BLaER1 treated with 17β-estradiol and CSF1 and Interleukin-3, amounts not matched to agents 10 nM and 100 nM (cell line): ENCODE data around the gene RGS8.

Experiments used
- H3K27ac ChIP-seq, 11 experiments: shearing (Covaris generic); formaldehyde crosslinking; 2 replicates each; pipeline ENCODE4 v1.8.1; 2022
- H3K27me3 ChIP-seq, 11 experiments: shearing (Covaris generic); formaldehyde crosslinking; 2 replicates each; pipeline ENCODE4 v1.8.1; 2022
- H3K36me3 ChIP-seq, 11 experiments: shearing (Covaris generic); formaldehyde crosslinking; 2 replicates each; pipeline ENCODE4 v1.8.1; 2022
- H3K4me1 ChIP-seq, 10 experiments: shearing (Covaris generic); formaldehyde crosslinking; 2 replicates each; pipeline ENCODE4 v1.8.1; 2022
- H3K4me2 ChIP-seq, 11 experiments: shearing (Covaris generic); formaldehyde crosslinking; 2 replicates each; pipeline ENCODE4 v1.8.1; 2022
- H3K4me3 ChIP-seq, 10 experiments: shearing (Covaris generic); formaldehyde crosslinking; 2 replicates each; pipeline ENCODE4 v1.8.1; 2022
- H3K9ac ChIP-seq, 11 experiments: shearing (Covaris generic); formaldehyde crosslinking; 2 replicates each; pipeline ENCODE4 v1.8.1; 2022
- H3K9me3 ChIP-seq, 11 experiments: shearing (Covaris generic); formaldehyde crosslinking; replicated peaks in 1 of 11; 2 replicates each; pipeline ENCODE4 v1.8.1; 2022
- H4K20me1 ChIP-seq, 11 experiments: shearing (Covaris generic); formaldehyde crosslinking; 2 replicates each; pipeline ENCODE4 v1.8.1; 2022
- Cebpa-rat ChIP-seq, 11 experiments: shearing (Covaris generic); IDR thresholded peaks; 2 replicates each; pipeline ENCODE4 v1.8.1; 2022

RGS8 gene

GRCh38 chr1:182652933-182653332 is 31.5 kb downstream of the RGS8 start:
- Histone ChIP-seq H3K4me3 (no peak overlapping the region), H3K9me3 (no peaks in the 10 kb centered on the region), H3K4me1 (peaks cover 0 to 23% (median 4%) of the 10 kb centered on the region in 10 experiments; a peak in 9 of 20 replicates), H4K20me1 (no peaks in the 10 kb centered on the region), H3K27me3 (no peaks in the 10 kb centered on the region), H3K27ac (no peak overlapping the region; a peak in 1 of 22 replicates), H3K4me2 (peak overlapping the region in 4 of 11 experiments; percentile 6 to 42 (median 14); a peak in 5 of 22 replicates), H3K36me3 (no peaks in the 10 kb centered on the region), H3K9ac (no peak overlapping the region)
- TF ChIP-seq Cebpa-rat (IDR thresholded peaks at IDR 0.05): no peak

DNA sequence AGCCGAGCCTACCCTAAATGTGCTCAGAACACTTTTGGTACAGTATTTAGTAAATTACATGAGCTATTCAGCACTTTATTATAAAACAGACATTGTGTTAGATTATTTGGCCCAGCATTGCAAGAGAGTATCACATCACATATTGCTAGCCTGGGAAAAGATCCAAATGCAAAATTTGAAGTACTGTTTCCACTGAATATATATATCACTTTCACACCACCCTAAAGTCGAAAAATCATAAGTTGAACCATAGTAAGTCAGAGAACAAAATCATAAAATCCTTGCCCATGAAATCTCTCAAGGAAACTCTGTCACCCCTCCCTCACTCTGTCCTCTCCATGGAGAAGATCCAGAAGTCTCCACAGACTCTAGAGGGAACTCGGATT is 33.1 kb downstream of the RGS8 start:
- Histone ChIP-seq H3K4me1 (peaks cover 0 to 23% (median 4%) of the 10 kb centered on the region in 10 experiments; a peak in 9 of 20 replicates), H3K27ac (no peak overlapping the region), H3K4me2 (no peak overlapping the region), H3K9me3 (no peaks in the 10 kb centered on the region), H3K27me3 (no peaks in the 10 kb centered on the region), H3K4me3 (no peak overlapping the region), H3K9ac (no peak overlapping the region), H4K20me1 (no peaks in the 10 kb centered on the region), H3K36me3 (no peaks in the 10 kb centered on the region)
- TF ChIP-seq Cebpa-rat (IDR thresholded peaks at IDR 0.05): no peak

DNA sequence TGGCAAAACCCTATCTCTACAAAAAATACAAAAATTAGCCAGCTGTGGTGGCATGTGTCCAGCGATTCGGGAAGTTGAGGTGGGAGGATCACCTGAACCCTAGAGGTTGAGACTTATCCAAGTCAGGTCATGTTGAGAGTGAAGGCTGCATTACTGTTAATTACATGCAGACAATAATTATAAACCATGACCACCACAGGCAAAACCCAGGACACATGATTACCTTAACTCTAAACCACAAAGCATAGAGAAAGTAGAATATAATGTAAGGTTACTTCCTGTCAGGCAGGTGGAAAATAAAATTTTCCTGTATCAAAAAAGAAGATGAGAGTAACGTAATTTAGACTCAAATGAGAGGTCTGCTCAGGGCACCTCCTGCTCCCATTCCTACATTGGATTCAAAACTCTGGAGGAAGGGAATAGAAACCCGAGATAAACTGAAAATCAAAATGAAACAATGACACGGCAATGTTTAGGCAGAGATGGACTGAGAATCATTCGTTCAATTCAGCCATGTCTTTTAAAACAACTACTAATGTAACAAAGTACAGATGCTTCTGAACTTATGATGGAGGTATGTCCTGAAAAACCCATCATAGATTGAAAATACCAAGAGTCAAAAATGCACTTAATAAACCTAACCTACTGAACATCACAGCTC is 33.6 kb downstream of the RGS8 start:
- no peak overlapping the region for H3K4me2 ChIP-seq
- H3K4me1 ChIP-seq: peaks cover 0 to 23% (median 4%) of the 10 kb centered on the region in 10 experiments; a peak in 9 of 20 replicates
- H3K27ac ChIP-seq: no peak overlapping the region

DNA sequence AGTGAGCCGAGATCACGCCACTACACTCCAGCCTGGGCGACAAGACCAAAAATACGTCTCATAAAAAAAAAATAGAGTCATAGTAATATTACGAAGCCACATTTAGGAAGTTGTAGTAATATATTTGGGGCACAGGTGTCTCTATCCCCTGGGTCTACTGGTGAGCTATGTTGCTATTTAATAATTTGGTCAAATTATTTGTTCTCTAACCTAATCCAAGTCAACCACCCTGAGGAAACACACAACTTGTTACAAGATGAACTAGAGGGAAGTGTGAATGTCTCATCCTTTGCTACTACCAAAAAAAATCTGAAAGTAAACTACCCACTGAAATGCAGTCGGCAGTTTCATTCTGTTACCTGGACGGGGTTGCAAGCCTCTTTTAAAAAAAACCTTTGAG is 35.3 kb downstream of the RGS8 start:
- H3K27me3 ChIP-seq: no peaks in the 10 kb centered on the region
- H4K20me1 ChIP-seq: no peaks in the 10 kb centered on the region
- no peak for TF ChIP-seq Cebpa-rat (IDR thresholded peaks at IDR 0.05)
- peak overlapping the region in 2 of 11 experiments; percentile 18 to 19; a peak in 2 of 22 replicates for H3K4me2 ChIP-seq
- H3K9ac ChIP-seq: no peak overlapping the region
- no peaks in the 10 kb centered on the region for H3K36me3 ChIP-seq
- H3K27ac ChIP-seq: no peak overlapping the region
- H3K4me3 ChIP-seq: no peak overlapping the region
- H3K4me1 ChIP-seq: peaks cover 8 to 18% (median 14%) of the 10 kb centered on the region in 10 experiments; a peak in 17 of 20 replicates
- no peaks in the 10 kb centered on the region; a peak in 1 of 22 replicates for H3K9me3 ChIP-seq

More for the DNA sequence above, 33.6 kb downstream of the RGS8 start:
- no peak for TF ChIP-seq Cebpa-rat (IDR thresholded peaks at IDR 0.05)
- Histone ChIP-seq H3K36me3 (no peaks in the 10 kb centered on the region), H3K9me3 (no peaks in the 10 kb centered on the region), H3K27me3 (no peaks in the 10 kb centered on the region), H4K20me1 (no peaks in the 10 kb centered on the region), H3K9ac (no peak overlapping the region), H3K4me3 (no peak overlapping the region)

- Histone ChIP-seq H3K36me3 (no peaks in the 10 kb centered on the region), H3K27ac (no peak overlapping the region), H3K9me3 (no peaks in the 10 kb centered on the region; a peak in 1 of 22 replicates), H3K9ac (no peak overlapping the region), H3K27me3 (no peaks in the 10 kb centered on the region), H3K4me3 (no peak overlapping the region), H3K4me1 (peaks cover 0 to 23% (median 20%) of the 10 kb centered on the region in 10 experiments; a peak in 13 of 20 replicates), H3K4me2 (no peak overlapping the region), H4K20me1 (no peaks in the 10 kb centered on the region)
- no peak for TF ChIP-seq Cebpa-rat (IDR thresholded peaks at IDR 0.05)
Measured at GRCh38 chr1:182646739-182647138, 37.6 kb downstream of the RGS8 start.

GRCh38 chr1:182644886-182645285 is 39.5 kb downstream of the RGS8 start:
- Histone ChIP-seq H3K27me3 (no peaks in the 10 kb centered on the region), H3K9ac (no peak overlapping the region), H3K4me2 (peak overlapping the region in 8 of 11 experiments; percentile 1 to 38 (median 18); a peak in 11 of 22 replicates), H3K4me1 (peaks cover 0 to 23% (median 20%) of the 10 kb centered on the region in 10 experiments; a peak in 13 of 20 replicates), H3K27ac (no peak overlapping the region), H3K4me3 (no peak overlapping the region), H3K9me3 (no peaks in the 10 kb centered on the region; a peak in 1 of 22 replicates), H3K36me3 (no peaks in the 10 kb centered on the region), H4K20me1 (no peaks in the 10 kb centered on the region)
- TF ChIP-seq Cebpa-rat (IDR thresholded peaks at IDR 0.05): no peak

- no peaks in the 10 kb centered on the region for H3K27me3 ChIP-seq
- H3K9ac ChIP-seq: no peak overlapping the region
- no peak for TF ChIP-seq Cebpa-rat (IDR thresholded peaks at IDR 0.05)
- H3K27ac ChIP-seq: peak overlapping the region in 4 of 11 experiments; percentile 10 to 54 (median 39); a peak in 9 of 22 replicates
- peak overlapping the region in 7 of 11 experiments; percentile 1 to 39 (median 28); a peak in 12 of 22 replicates for H3K4me2 ChIP-seq
- H3K36me3 ChIP-seq: no peaks in the 10 kb centered on the region
- no peak overlapping the region for H3K4me3 ChIP-seq
- H3K9me3 ChIP-seq: no peaks in the 10 kb centered on the region; a peak in 1 of 22 replicates
- H4K20me1 ChIP-seq: no peaks in the 10 kb centered on the region
- H3K4me1 ChIP-seq: peaks cover 0 to 23% (median 19%) of the 10 kb centered on the region in 10 experiments; a peak in 13 of 20 replicates
Measured at GRCh38 chr1:182643699-182644098, 40.7 kb downstream of the RGS8 start.

DNA sequence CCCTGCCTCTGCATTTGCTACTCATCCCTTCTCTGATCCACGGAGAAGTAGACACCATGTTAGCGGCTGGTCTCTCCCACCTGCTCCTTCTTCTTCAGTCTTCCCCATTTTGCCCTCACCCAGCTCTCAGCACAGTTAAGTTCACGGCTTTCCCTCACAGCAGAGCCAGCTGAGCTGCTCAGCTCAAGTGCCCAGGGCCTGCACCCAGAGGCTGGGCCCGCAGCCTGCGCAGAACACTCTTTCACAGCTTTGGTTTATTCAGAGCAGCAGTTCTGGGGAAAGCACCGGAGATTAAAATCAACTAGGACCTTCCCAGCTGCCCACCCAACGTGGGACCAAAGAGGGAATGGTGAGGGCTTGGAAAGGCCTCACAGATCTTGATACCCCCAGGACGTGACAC is 41.9 kb downstream of the RGS8 start:
- peaks cover 0 to 23% (median 19%) of the 10 kb centered on the region in 10 experiments; a peak in 13 of 20 replicates for H3K4me1 ChIP-seq
- no peak overlapping the region for H3K4me3 ChIP-seq
- H4K20me1 ChIP-seq: no peaks in the 10 kb centered on the region
- H3K9me3 ChIP-seq: no peaks in the 10 kb centered on the region; a peak in 1 of 22 replicates
- no peaks in the 10 kb centered on the region for H3K27me3 ChIP-seq
- H3K4me2 ChIP-seq: no peak overlapping the region
- TF ChIP-seq Cebpa-rat (IDR thresholded peaks at IDR 0.05): no peak
- H3K27ac ChIP-seq: no peak overlapping the region; a peak in 1 of 22 replicates
- no peaks in the 10 kb centered on the region for H3K36me3 ChIP-seq
- H3K9ac ChIP-seq: no peak overlapping the region

GRCh38 chr1:182641561-182641960 is 42.8 kb downstream of the RGS8 start:
- Histone ChIP-seq H3K36me3 (no peaks in the 10 kb centered on the region), H3K27ac (no peak overlapping the region), H3K4me1 (peaks cover 0 to 29% (median 21%) of the 10 kb centered on the region in 10 experiments; a peak in 14 of 20 replicates), H3K4me2 (no peak overlapping the region), H3K9ac (no peak overlapping the region), H3K9me3 (no peaks in the 10 kb centered on the region; a peak in 1 of 22 replicates), H3K27me3 (no peaks in the 10 kb centered on the region), H4K20me1 (no peaks in the 10 kb centered on the region), H3K4me3 (no peak overlapping the region)
- TF ChIP-seq Cebpa-rat (IDR thresholded peaks at IDR 0.05): no peak
